HG02884 (cell line): ENCODE results near the gene HDDC3.
"Not testable (repeated sequence)": the region's sequence is repeated elsewhere in the genome, so short reads cannot be mapped to it uniquely, and the experiment has no call there.

Experiments used
- ATAC-seq: cut with Tn5 transposase; IDR thresholded peaks from one replicate; pipeline ENCODE4 v1.9.1; 2021; ENCODE audit warnings: mild to moderate bottlenecking, moderate library complexity; ENCODE audit not compliant: unreplicated experiment

HDDC3 gene

GRCh38 chr15:90933301-90933700 is 952 bp upstream of the HDDC3 start:
- ATAC-seq = no peak

GRCh38 chr15:90932660-90932991 is 277 bp upstream of the HDDC3 start:
- ATAC-seq = no peak

GRCh38 chr15:90931575-90931827 is 848 bp downstream of the HDDC3 start:
- no peak for ATAC-seq

GRCh38 chr15:90930861-90931574 is 1.3 kb downstream of the HDDC3 start:
- ATAC-seq = no peak

GRCh38 chr15:90929246-90930019 is 2.9 kb downstream of the HDDC3 start:
- no peak for ATAC-seq

GRCh38 chr15:90928106-90928505 is 4.2 kb downstream of the HDDC3 start:
- ATAC-seq = not testable (repeated sequence)

GRCh38 chr15:90926766-90927165 is 5.6 kb downstream of the HDDC3 start:
- ATAC-seq = not testable (repeated sequence)

- ATAC-seq = peak; percentile 65
Measured at GRCh38 chr15:90924375-90924774, 8.0 kb downstream of the HDDC3 start.

GRCh38 chr15:90922712-90923322 is 9.5 kb downstream of the HDDC3 start:
- not testable (repeated sequence) for ATAC-seq

- ATAC-seq = no peak
Measured at GRCh38 chr15:90921887-90922286, 10.5 kb downstream of the HDDC3 start.

- no peak for ATAC-seq
Measured at GRCh38 chr15:90918835-90919234, 13.5 kb downstream of the HDDC3 start.

GRCh38 chr15:90918034-90918788 is 14.1 kb downstream of the HDDC3 start:
- ATAC-seq = no peak

- ATAC-seq = no peak
Measured at GRCh38 chr15:90917569-90917968, 14.8 kb downstream of the HDDC3 start.

GRCh38 chr15:90916461-90916860 is 15.9 kb downstream of the HDDC3 start:
- ATAC-seq = no peak

- no peak for ATAC-seq
Measured at GRCh38 chr15:90915808-90916440, 16.4 kb downstream of the HDDC3 start.

GRCh38 chr15:90915216-90915807 is 17.0 kb downstream of the HDDC3 start:
- ATAC-seq = no peak

GRCh38 chr15:90914305-90915080 is 17.9 kb downstream of the HDDC3 start:
- ATAC-seq = no peak

GRCh38 chr15:90913398-90913944 is 18.9 kb downstream of the HDDC3 start:
- no peak for ATAC-seq

- ATAC-seq = no peak
Measured at GRCh38 chr15:90912770-90913075, 19.6 kb downstream of the HDDC3 start.
